ENCODE results near the gene NOL7. TPM values are rescaled to one million over a fixed set of nuclear protein-coding genes. Genes with fewer than 3 reads are reported as not detected.

Gene NOL7
- polyA plus RNA-seq, 1 experiment: 20.1 TPM

- DNase-seq (ENCODE audit: low read depth): no peak
- no peak for TF ChIP-seq CTCF (IDR thresholded peaks at IDR 0.05; ENCODE audit: insufficient read depth, low read depth, low read length)
- ChIA-PET POLR2A (no interaction called here), CTCF (interaction anchor here (0.5 to 2.2 kb wide), 7 partner anchors 9 to 494 kb away, joined by 3 to 11 read pairs (median 3); no protein-coding TSS in a partner anchor)
- H3K27me3 ChIP-seq (ENCODE audit: control insufficient read depth, insufficient read depth, low read length): peaks cover 1% of the 10 kb centered on the region
- H3K36me3 ChIP-seq (ENCODE audit: control insufficient read depth, insufficient read depth, low read length): no peaks in the 10 kb centered on the region
- H3K4me3 ChIP-seq (ENCODE audit: low read depth, low read length): peak overlapping the region; percentile 90
These were observed 42.0 kb upstream of the NOL7 start for GRCh38 chr6:13572951-13573654.

- DNase-seq (ENCODE audit: low read depth): no peak
- Histone ChIP-seq H3K27me3 (ENCODE audit: control insufficient read depth, insufficient read depth, low read length) (peaks cover 1% of the 10 kb centered on the region), H3K4me3 (ENCODE audit: low read depth, low read length) (peak overlapping the region; percentile 90), H3K36me3 (ENCODE audit: control insufficient read depth, insufficient read depth, low read length) (no peaks in the 10 kb centered on the region)
- CTCF ChIA-PET: interaction anchor here (0.5 to 2.1 kb wide), 11 partner anchors 15 to 493 kb away, joined by 3 to 14 read pairs (median 3); partner anchors contain the start of gene TBC1D7
- TF ChIP-seq CTCF (IDR thresholded peaks at IDR 0.05; ENCODE audit: insufficient read depth, low read depth, low read length): no peak
- POLR2A ChIA-PET: interaction anchor here (0.6 kb wide), 1 partner anchor 313 kb away, joined by 4 read pairs; no protein-coding TSS in a partner anchor
These were observed 41.4 kb upstream of the NOL7 start for GRCh38 chr6:13573669-13574110.

GRCh38 chr6:13574149-13574570 lies 41.0 kb upstream of the NOL7 start:
- ChIA-PET CTCF (interaction anchor here (0.6 to 2.5 kb wide), 33 partner anchors 8 to 667 kb away, joined by 3 to 25 read pairs (median 5); partner anchors contain the start of genes GFOD1, NOL7 and TBC1D7), POLR2A (interaction anchor here (0.6 kb wide), 2 partner anchors 52 to 313 kb away, joined by 4 to 9 read pairs; no protein-coding TSS in a partner anchor)
- Histone ChIP-seq H3K36me3 (ENCODE audit: control insufficient read depth, insufficient read depth, low read length) (no peaks in the 10 kb centered on the region), H3K4me3 (ENCODE audit: low read depth, low read length) (peak overlapping the region; percentile 90), H3K27me3 (ENCODE audit: control insufficient read depth, insufficient read depth, low read length) (peaks cover 1% of the 10 kb centered on the region)
- TF ChIP-seq CTCF (IDR thresholded peaks at IDR 0.05; ENCODE audit: insufficient read depth, low read depth, low read length): peak; percentile 37; the same call in 1 of the 2 replicates
- DNase-seq (ENCODE audit: low read depth): peak; percentile 52

GRCh38 chr6:13574571-13575376 lies 40.4 kb upstream of the NOL7 start, which contains the start of gene SIRT5:
Gene SIRT5 (plus strand): TSS chr6:13574601. CDS start chr6:13584111, 9,510 bp downstream.
- Histone ChIP-seq H3K27me3 (ENCODE audit: control insufficient read depth, insufficient read depth, low read length) (no peaks in the 10 kb centered on the region; the same call in 1 of the 2 replicates), H3K4me3 (ENCODE audit: low read depth, low read length) (peak within 1 kb of the TSS; percentile 90), H3K36me3 (ENCODE audit: control insufficient read depth, insufficient read depth, low read length) (no peaks in the 10 kb centered on the region)
- ChIA-PET POLR2A (interaction anchor here (0.5 to 0.6 kb wide), 3 partner anchors 19 to 314 kb away, joined by 4 to 9 read pairs (median 4); no protein-coding TSS in a partner anchor), CTCF (interaction anchor here (0.6 to 2.5 kb wide), 42 partner anchors 9 to 667 kb away, joined by 3 to 25 read pairs (median 4); partner anchors contain the start of genes GFOD1, NOL7 and TBC1D7)
- DNase-seq (ENCODE audit: low read depth): peak; percentile 22
- TF ChIP-seq CTCF (IDR thresholded peaks at IDR 0.05; ENCODE audit: insufficient read depth, low read depth, low read length): no peak; the same call in 1 of the 2 replicates
